Immature natural killer cell (primary cell): Measurements from ENCODE around the gene DGKH. TPM values are rescaled to one million over a fixed set of nuclear protein-coding genes. Genes with fewer than 3 reads are reported as not detected.
A peak's percentile ranks its signal among the peaks of the same experiment; 100 is the strongest.

ENCODE experiments used
- DNase-seq, 3 donors: peaks; one replicate each; pipeline ENCODE4 v3.0.0; 2022; ENCODE audit warnings: mixed read lengths in 1 of 3
- H3K27ac Mint-ChIP-seq, 6 donors: one replicate each; pipeline ENCODE4 v1.8.0; 2020; ENCODE audit warnings: mixed read lengths in 6 of 6, mild to moderate bottlenecking in 5 of 6, inconsistent platforms in 4 of 6, moderate library complexity in 3 of 6
- H3K27me3 Mint-ChIP-seq, 3 donors: one replicate each; pipeline ENCODE4 v1.8.0; 2020 to 2021; ENCODE audit warnings: low read depth in 3 of 3, mild to moderate bottlenecking in 3 of 3, mixed read lengths in 3 of 3, moderate library complexity in 3 of 3, inconsistent platforms in 1 of 3
- H3K36me3 Mint-ChIP-seq, 3 donors: one replicate each; pipeline ENCODE4 v1.8.0; 2020; ENCODE audit warnings: mixed read lengths in 3 of 3, inconsistent platforms in 2 of 3, mild to moderate bottlenecking in 2 of 3
- H3K4me1 Mint-ChIP-seq, 2 donors: one replicate each; pipeline ENCODE4 v1.8.0; 2020; ENCODE audit warnings: inconsistent platforms in 2 of 2, mild to moderate bottlenecking in 2 of 2, mixed read lengths in 2 of 2, moderate library complexity in 1 of 2
- H3K4me3 Mint-ChIP-seq, 5 donors: one replicate each; pipeline ENCODE4 v1.8.0; 2020; ENCODE audit warnings: mild to moderate bottlenecking in 5 of 5, mixed read lengths in 5 of 5, inconsistent platforms in 3 of 5, moderate library complexity in 3 of 5
- H3K9me3 Mint-ChIP-seq, 6 donors: one replicate each; pipeline ENCODE4 v1.8.0; 2020; ENCODE audit warnings: mild to moderate bottlenecking in 6 of 6, mixed read lengths in 6 of 6, inconsistent platforms in 4 of 6, moderate library complexity in 3 of 6
- polyA plus RNA-seq, 3 donors: library from polyadenylated mRNA; unstranded; fragments of 300-500 nt; fragmentation: Illumina TruSeq; gene quantifications; one replicate each; pipeline ENCODE4 v1.2.3, GENCODE V29; 2021

The DGKH gene
- polyA plus RNA-seq, 3 donors from 2014 or later = 0.03 to 1.1 TPM; not detected in 1

GRCh38 chr13:42229287-42229686 lies 180.8 kb downstream of the DGKH start:
- Mint-ChIP-seq H3K9me3 (no peaks in the 10 kb centered on the region), H3K4me3 (no peak overlapping the region), H3K27ac (no peak overlapping the region), H3K36me3 (no peaks in the 10 kb centered on the region), H3K4me1 (no peaks in the 10 kb centered on the region), H3K27me3 (peaks cover 0 to 4% (median 2%) of the 10 kb centered on the region in 3 donors)
- no peak for DNase-seq

DNA sequence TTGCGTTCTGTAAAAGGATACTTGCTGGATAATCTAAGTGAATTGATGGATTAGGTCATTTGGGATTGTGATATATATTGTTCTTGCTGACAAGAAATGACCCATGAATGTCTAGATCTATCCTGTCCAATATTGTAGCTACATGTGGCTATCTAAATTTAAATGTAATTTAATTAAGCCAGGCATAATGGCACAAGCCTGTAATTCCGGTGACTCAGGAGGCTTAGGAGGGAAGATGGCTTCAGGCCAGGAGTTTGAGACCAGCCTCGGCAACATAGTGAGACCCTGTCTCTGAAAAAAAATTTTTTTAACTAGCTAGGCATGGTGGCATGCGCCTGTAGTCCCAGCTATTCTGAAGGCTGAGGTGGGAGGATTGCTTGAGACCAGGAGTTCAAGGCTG lies 184.2 kb downstream of the DGKH start:
- Mint-ChIP-seq H3K27ac (no peak overlapping the region), H3K9me3 (no peaks in the 10 kb centered on the region), H3K4me3 (no peak overlapping the region), H3K27me3 (peaks cover 0 to 2% (median 2%) of the 10 kb centered on the region in 3 donors), H3K4me1 (no peaks in the 10 kb centered on the region), H3K36me3 (no peaks in the 10 kb centered on the region)
- no peak for DNase-seq

GRCh38 chr13:42233726-42234125 lies 185.3 kb downstream of the DGKH start:
- Mint-ChIP-seq H3K4me1 (no peaks in the 10 kb centered on the region), H3K4me3 (no peak overlapping the region), H3K9me3 (no peaks in the 10 kb centered on the region), H3K27ac (no peak overlapping the region), H3K27me3 (peaks cover 0 to 2% (median 2%) of the 10 kb centered on the region in 3 donors), H3K36me3 (no peaks in the 10 kb centered on the region)
- no peak for DNase-seq

DNA sequence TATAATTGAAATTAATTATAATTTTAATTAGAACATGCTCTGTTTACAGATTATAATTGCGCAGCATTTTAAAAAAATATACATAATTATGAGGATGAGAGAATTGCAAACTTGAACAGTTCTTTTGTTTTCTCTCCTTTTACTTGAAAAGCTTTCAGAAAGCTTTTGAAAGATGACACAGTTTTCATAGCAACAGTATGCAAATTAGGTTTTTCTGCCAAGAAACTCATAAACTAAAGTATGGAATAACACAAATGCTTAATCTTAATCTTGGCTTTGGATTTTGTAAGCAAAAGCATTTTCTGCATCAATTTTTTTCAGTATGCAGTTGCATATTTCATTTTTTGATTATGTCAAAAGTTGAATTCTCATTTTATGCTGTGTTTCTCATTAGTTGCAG lies 190.7 kb downstream of the DGKH start:
- Mint-ChIP-seq H3K27me3 (peaks cover 0 to 3% (median 0%) of the 10 kb centered on the region in 3 donors), H3K36me3 (no peaks in the 10 kb centered on the region), H3K4me3 (no peak overlapping the region), H3K9me3 (no peaks in the 10 kb centered on the region), H3K27ac (no peak overlapping the region), H3K4me1 (no peaks in the 10 kb centered on the region)
- DNase-seq = no peak

DNA sequence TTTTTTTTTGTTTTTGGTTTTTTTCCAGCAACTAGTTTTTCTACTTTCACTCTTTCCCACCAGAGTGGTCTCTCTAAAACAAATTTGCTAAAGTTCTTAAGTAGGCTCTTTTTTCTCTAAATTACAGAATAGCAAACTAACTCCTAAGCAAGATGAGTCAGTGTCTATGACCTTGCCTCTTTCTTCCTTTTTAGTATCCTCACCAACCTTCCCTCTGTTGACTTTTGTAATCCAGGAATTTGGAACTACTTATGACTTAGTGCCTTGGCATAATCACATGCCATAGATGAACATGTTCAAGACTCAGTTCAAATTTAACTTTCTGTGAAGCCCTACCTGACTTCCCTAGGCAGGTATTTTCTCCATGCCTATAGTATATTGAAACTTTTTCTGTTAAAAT lies 191.2 kb downstream of the DGKH start:
- Mint-ChIP-seq H3K4me1 (no peaks in the 10 kb centered on the region), H3K9me3 (no peaks in the 10 kb centered on the region), H3K36me3 (no peaks in the 10 kb centered on the region), H3K27me3 (peaks cover 0 to 3% (median 0%) of the 10 kb centered on the region in 3 donors), H3K27ac (no peak overlapping the region), H3K4me3 (no peak overlapping the region)
- DNase-seq = no peak

- no peak for DNase-seq
- Mint-ChIP-seq H3K27me3 (peaks cover 0 to 6% (median 2%) of the 10 kb centered on the region in 3 donors), H3K9me3 (no peaks in the 10 kb centered on the region), H3K27ac (no peak overlapping the region), H3K4me1 (no peaks in the 10 kb centered on the region), H3K4me3 (no peak overlapping the region), H3K36me3 (no peaks in the 10 kb centered on the region)
Measured at GRCh38 chr13:42246541-42246940, 198.1 kb downstream of the DGKH start.

DNA sequence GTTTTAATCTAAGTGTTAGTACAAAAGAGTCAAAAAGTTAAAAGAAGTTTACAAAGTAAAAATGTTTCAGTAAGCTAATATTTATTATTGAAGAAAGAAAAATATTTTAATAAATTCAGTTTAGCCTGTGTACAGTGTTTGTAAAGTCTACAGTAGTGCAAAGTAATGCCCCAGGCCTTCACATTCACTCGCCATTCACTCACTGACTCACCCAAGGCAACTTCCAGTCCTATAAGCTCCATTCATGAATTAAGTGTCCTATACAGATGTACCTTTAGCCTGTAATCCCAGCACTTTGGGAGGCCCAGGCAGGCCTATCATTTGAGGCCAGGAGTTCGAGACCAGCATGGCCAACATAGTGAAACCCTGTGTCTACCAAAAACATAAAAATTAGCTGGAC lies 199.4 kb downstream of the DGKH start:
- Mint-ChIP-seq H3K9me3 (no peaks in the 10 kb centered on the region), H3K36me3 (no peaks in the 10 kb centered on the region), H3K4me3 (no peak overlapping the region), H3K4me1 (no peaks in the 10 kb centered on the region), H3K27me3 (peaks cover 0 to 6% (median 2%) of the 10 kb centered on the region in 3 donors), H3K27ac (no peak overlapping the region)
- DNase-seq = no peak

DNA sequence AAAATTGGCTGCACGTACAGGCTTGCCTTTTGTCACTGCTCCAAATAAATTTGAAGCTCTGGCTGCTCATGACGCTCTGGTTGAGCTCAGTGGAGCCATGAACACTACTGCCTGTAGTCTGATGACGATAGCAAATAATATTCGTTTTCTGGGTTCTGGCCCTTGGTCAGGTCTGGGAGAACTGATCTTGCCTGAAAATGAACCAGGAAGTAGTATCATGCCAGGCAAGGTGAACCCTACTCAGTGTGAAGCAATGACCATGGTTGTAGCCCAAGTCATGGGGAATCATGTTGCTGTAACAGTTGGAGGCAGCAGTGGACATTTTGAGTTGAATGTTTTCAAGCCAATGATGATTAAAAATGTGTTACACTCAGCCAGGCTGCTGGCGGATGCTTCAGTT lies 207.4 kb downstream of the DGKH start:
- no peak for DNase-seq
- Mint-ChIP-seq H3K4me1 (no peaks in the 10 kb centered on the region), H3K4me3 (no peak overlapping the region), H3K27ac (no peak overlapping the region), H3K36me3 (no peaks in the 10 kb centered on the region), H3K27me3 (peaks cover 2 to 4% (median 2%) of the 10 kb centered on the region in 3 donors), H3K9me3 (no peaks in the 10 kb centered on the region)

DNA sequence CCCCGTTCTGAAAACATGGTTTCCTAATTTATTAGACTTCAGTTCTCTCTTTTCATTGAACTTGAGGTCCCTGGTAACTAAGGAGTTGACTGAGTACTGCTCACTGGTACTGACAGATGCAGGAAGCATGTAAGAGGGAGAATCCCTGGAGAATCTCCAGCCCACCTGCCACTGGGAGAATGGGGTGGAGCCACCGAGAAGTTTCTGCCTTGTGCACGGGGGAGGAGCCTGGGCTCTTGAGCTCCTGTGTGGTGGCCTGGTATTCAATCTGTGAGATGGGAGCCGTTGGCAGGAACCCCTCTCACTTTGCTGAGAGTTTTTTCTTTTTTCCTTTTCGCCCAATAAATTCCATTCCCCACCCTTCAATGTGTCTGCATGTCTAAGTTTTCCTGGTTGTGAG lies 210.3 kb downstream of the DGKH start:
- Mint-ChIP-seq H3K27me3 (peaks cover 1 to 10% (median 3%) of the 10 kb centered on the region in 3 donors), H3K4me1 (no peaks in the 10 kb centered on the region), H3K4me3 (no peak overlapping the region), H3K9me3 (no peaks in the 10 kb centered on the region), H3K36me3 (no peaks in the 10 kb centered on the region), H3K27ac (no peak overlapping the region)
- DNase-seq = no peak

DNA sequence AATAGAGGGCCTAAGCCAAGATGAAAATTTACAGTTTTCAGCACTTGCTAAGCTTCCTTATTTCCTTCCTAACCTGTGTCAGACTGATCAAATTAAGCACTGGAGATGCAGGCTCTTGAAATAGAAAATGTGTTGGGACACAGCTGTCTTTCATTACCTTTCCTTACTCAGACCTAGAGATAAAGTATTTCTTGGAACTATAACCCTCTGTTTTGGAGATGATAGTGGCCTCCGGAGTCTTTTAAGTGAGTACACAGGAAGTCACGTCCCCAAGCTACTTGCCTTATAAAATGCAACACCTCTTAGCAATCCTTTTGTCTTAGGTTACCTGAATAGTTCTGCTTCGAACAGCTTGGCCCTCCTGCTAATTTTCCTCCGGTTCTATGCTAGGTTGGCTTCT lies 211.1 kb downstream of the DGKH start:
- no peak overlapping the region for H3K4me3 Mint-ChIP-seq
- H3K27ac Mint-ChIP-seq = no peak overlapping the region
- DNase-seq = no peak
- H3K36me3 Mint-ChIP-seq = no peaks in the 10 kb centered on the region
- no peaks in the 10 kb centered on the region for H3K9me3 Mint-ChIP-seq
- no peaks in the 10 kb centered on the region for H3K4me1 Mint-ChIP-seq
- H3K27me3 Mint-ChIP-seq = peaks cover 1 to 10% (median 3%) of the 10 kb centered on the region in 3 donors

- Mint-ChIP-seq H3K4me3 (no peak overlapping the region), H3K27ac (no peak overlapping the region), H3K27me3 (peaks cover 1 to 10% (median 3%) of the 10 kb centered on the region in 3 donors), H3K36me3 (no peaks in the 10 kb centered on the region), H3K9me3 (no peaks in the 10 kb centered on the region), H3K4me1 (no peaks in the 10 kb centered on the region)
- DNase-seq = no peak
Measured at GRCh38 chr13:42260903-42261654, 212.6 kb downstream of the DGKH start.

- DNase-seq = no peak
- no peaks in the 10 kb centered on the region for H3K36me3 Mint-ChIP-seq
- H3K27me3 Mint-ChIP-seq = peaks cover 5 to 13% (median 9%) of the 10 kb centered on the region in 3 donors
- H3K4me1 Mint-ChIP-seq = peaks cover 14 to 15% of the 10 kb centered on the region in 2 donors
- H3K4me3 Mint-ChIP-seq = no peak overlapping the region
- H3K9me3 Mint-ChIP-seq = no peaks in the 10 kb centered on the region
- no peak overlapping the region for H3K27ac Mint-ChIP-seq
Measured at GRCh38 chr13:42266473-42266872, 218.0 kb downstream of the DGKH start.

GRCh38 chr13:42270160-42270856 lies 221.9 kb downstream of the DGKH start:
- peak overlapping the region; percentile 93 to 97 (median 96) for H3K27ac Mint-ChIP-seq
- H3K4me3 Mint-ChIP-seq = peak overlapping the region; percentile 93 to 98 (median 97)
- H3K27me3 Mint-ChIP-seq = peaks cover 10 to 19% (median 11%) of the 10 kb centered on the region in 3 donors
- no peaks in the 10 kb centered on the region for H3K36me3 Mint-ChIP-seq
- no peaks in the 10 kb centered on the region for H3K9me3 Mint-ChIP-seq
- DNase-seq = no peak
- H3K4me1 Mint-ChIP-seq = peaks cover 36 to 46% of the 10 kb centered on the region in 2 donors

DNA sequence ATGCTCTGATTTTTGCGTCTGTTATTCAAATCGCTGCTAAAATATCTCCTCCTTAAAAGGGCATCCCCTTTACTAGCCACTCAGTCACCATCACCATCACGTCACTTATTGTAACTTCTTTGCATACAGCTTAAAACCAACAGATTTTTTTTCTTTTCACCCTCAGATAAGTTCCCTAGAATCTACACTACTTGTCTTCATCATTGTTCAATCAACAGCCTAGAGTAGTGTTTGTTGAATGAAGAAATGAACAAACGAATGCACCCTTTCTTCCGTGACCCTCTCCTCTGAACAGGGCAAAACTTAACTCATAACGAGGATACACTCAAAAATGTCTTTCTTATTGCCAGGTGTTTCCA lies 222.4 kb downstream of the DGKH start:
- no peak for DNase-seq
- Mint-ChIP-seq H3K27me3 (peaks cover 10 to 19% (median 11%) of the 10 kb centered on the region in 3 donors), H3K4me1 (peaks cover 40 to 51% of the 10 kb centered on the region in 2 donors), H3K9me3 (no peaks in the 10 kb centered on the region), H3K4me3 (peak overlapping the region; percentile 93 to 98 (median 97)), H3K36me3 (no peaks in the 10 kb centered on the region), H3K27ac (peak overlapping the region; percentile 93 to 97 (median 96))
